ENCODE measurements around the gene PPP1R9B.

The PPP1R9B gene

GRCh38 chr17:50172936-50173334 lies 22.5 kb upstream of the PPP1R9B start:
- DNase-seq: no peak

DNA sequence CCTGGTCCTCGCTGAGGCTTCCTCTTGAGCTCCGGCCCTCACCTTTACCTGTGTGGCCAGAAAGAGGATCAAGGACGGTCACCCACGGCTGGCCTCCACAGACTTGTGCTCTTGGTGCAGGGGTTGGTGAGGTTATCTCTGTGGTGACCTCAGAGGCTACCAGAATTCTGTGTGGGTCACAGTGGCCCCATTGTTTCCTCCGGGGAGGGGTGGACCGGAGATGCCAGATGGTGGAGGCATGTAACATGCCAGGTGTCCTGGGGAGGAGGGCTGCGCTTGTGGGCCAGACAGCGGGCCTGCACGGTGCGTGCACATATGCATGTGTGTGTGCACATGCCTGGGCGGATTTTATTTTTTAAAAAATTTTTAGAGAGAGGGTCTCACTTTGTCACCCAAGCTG lies 21.7 kb upstream of the PPP1R9B start:
- DNase-seq: no peak

DNA sequence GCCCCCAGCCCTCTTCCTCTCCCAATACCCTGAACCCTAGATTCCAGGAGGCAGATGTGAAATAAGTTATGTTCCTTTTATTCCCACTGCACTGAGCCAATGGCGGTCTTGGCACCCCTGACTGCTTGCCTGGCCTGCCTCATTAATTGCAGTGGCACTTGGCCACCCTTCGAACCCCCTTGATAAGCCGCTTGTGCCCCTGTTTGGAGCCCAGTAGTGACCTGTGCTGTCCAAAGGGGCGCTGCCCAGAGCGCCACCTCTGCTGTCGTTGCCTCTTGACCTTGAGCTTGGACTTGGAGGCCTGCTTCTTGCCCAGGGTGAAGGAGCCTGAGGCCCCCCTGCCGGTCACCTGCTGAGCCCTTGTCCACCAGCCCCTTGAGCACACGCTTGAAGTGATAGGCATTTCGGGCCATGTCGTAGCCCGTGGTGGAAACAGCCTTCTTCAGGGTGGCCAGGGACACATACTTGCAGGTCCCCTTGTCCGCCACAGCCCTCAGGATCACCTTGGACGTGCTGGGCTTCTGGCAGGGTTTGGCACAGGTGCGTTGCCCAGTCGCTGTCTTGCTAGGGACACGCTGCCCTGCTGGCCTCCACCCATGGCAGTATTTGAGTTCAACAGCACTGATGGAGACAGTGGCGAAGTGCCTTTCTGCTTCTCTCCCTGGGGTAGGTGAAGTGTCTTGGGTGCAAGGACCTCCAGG lies 21.0 kb upstream of the PPP1R9B start:
- DNase-seq: no peak

- DNase-seq: no peak
These were observed 20.3 kb upstream of the PPP1R9B start for GRCh38 chr17:50170662-50171370.

- no peak for DNase-seq
These were observed 19.5 kb upstream of the PPP1R9B start for GRCh38 chr17:50169881-50170459.

- DNase-seq: peak; percentile 55
These were observed 18.8 kb upstream of the PPP1R9B start for GRCh38 chr17:50169121-50169764.

DNA sequence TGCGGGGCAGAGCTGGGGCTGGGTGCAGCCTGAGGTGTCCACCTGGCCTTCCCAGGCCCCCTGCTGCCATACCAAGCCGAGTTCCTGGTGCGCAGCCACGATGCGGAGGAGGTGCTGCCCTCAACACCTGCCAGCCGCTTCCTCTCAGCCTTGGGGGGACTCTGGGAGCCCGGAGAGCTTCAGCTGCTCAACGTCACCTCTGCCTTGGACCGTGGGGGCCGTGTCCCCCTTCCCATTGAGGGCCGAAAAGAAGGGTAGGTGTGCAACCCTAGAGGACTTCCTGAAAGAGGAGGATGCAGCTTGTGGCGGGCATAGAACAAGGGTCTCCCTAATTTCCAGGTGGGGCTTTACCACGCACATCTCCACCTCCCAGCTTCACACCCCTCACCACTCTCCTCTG lies 17.8 kb upstream of the PPP1R9B start:
- DNase-seq: peak; percentile 48

DNA sequence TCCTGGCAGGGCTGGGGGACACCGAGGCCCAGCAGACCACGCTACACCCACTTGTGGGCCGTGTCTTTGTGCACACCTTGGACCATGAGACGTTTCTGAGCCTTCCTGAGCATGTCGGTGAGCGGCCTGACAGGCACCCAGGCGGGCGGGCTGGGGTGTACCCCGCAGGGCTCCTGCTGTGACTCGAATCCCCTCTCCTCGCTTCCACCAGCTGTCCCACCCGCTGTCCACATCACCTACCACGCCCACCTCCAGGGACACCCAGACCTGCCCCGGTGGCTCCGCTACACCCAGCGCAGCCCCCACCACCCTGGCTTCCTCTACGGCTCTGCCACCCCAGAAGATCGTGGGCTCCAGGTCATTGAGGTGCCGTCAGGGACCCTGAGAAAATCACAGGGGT lies 16.9 kb upstream of the PPP1R9B start:
- DNase-seq: no peak

- DNase-seq: no peak
These were observed 16.2 kb upstream of the PPP1R9B start for GRCh38 chr17:50166518-50167181.

DNA sequence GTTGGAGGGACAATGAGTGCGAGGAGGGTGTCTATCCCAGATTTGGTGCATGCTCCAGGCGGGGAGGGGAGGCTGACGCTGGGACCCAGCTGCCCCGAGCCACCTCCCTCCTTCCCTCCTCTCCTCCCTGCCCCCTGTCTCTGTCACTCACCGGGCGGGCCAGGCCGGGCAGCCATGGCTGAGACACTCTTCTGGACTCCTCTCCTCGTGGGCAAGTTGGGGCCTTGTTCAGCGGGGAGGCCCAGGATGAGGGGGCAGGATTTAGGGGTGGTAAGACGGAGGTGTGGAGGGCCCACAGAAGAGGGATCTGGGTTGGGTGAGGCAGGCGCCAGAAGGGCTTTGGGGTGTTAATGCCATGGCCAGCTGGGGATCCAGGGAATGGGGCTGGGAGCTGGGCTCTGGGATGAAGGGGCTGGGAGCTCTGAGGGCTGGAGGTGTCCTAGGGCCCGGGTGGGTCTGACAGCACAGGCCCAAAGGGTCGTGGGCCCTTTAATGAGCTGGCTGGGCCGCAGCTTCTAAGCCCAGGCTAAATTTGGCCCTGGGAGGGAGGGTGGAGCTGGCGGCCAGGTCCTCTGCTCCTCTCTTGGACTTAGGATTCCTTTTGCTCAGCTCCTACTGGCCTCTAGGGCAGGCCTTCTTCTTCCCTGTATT lies 15.5 kb upstream of the PPP1R9B start, which contains the start of gene SGCA:
TSS of gene SGCA (plus strand) at position 139 of the 651 bp plus-strand sequence. CDS start at position 175, 36 bp downstream.
- DNase-seq: no peak

GRCh38 chr17:50165466-50165865 lies 15.0 kb upstream of the PPP1R9B start:
- no peak for DNase-seq

DNA sequence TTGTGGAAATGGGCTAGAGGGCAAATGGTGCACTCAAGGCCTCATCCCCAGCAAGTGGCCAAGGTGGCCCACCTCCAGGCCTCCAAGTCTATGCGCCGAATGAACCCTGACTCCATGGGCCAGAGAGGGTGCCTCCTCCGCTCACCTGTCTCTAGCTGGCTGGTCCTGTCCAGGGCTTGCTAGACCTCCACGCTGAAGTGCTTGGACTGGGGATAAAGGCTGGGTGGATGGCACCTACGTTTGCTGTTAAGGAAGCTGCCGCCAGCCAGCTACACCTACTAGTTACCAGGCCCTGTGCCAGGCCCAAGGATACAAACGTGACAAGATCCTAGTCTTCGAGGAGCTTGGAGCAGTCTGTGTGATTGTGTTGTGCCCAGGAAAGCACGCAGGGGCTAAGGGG lies 14.6 kb upstream of the PPP1R9B start:
- DNase-seq: no peak

- DNase-seq: no peak
These were observed 14.2 kb upstream of the PPP1R9B start for GRCh38 chr17:50164697-50164988.

DNA sequence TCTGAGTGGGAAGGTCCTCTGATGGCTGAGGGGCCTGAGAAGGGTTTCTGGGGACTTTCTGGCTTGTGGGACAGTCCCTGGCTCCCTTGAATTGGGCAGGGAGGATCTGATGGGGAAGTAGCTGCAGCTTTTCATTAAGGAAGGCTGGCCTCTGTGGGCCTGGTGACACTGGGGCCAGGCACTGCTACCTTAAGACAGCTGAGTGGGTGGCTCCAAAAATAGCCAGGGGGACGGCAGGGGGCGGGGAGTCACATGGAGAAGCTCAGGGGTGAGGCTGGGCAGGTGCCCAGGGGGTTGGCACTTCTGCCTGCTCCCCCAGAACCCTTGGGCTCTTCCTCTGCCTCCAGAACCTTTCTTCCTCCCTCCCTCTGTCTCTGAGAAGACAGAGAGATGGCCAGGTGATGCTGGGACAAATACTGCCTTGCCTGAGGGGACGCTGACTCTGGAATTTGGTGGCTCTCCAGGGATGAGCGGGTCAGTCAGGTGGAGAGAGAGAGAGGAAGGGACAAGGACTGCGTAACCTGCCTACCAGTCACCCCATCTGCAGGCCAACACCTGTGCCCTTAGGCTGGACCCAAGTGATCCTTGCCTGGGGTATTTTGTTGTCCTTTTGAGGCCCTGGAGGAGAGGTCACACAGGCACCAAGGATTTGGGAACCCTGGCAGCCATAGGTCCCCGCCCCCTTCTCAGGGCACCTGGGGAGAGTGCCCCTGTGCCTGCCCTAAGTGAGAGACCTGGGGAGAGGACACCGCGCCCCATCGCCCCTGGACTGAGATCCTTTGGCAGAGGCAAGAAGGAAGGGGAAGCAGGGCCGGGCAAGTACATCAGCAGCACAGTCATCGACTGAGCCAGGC lies 13.6 kb upstream of the PPP1R9B start:
- no peak for DNase-seq

- DNase-seq: no peak
These were observed 12.2 kb upstream of the PPP1R9B start for GRCh38 chr17:50162466-50163254.

- no peak for DNase-seq
These were observed 11.4 kb upstream of the PPP1R9B start for GRCh38 chr17:50161911-50162288.

DNA sequence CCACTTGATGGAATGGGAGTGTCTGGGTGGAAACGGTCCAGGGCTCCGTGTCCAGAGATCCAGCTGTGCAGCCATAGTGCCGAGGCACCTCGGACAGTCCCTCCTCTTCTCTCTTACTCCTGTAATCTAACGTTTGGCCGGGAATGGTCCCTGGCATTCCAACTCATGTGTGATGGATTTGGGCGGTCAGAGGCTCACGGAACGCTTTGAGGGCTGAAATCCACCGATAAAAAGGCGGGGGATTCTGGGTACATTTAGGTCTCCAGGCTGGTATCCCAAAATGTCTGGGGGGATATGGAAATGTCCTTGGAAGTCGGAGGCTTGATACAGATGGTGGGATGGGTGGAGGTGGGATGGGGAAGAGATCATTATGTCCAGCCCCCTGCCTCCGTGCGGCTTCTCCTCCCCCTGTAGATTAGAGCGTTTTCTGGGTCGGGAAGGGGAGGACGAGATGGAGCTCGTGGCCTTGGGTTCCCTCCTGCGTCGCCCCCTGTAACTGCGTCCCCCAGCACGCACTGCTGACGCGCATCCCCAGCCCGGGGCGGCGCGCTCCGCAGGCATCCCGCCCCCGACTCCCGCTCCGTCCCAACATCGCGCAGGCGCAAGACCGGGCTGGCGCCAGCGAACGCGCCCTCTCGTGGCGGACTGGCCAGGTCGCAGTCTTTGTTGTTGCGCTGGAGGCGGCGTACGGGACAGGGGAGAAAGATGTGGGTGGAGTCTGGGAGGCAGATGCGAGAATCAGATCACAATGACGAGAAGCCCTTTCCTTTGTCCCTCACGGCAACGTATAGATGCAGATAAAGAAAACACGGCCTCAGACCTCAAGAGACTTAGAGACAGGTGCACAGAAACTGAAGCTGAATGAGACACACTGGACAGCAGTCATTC lies 10.8 kb upstream of the PPP1R9B start:
- peak; percentile 90 for DNase-seq

DNA sequence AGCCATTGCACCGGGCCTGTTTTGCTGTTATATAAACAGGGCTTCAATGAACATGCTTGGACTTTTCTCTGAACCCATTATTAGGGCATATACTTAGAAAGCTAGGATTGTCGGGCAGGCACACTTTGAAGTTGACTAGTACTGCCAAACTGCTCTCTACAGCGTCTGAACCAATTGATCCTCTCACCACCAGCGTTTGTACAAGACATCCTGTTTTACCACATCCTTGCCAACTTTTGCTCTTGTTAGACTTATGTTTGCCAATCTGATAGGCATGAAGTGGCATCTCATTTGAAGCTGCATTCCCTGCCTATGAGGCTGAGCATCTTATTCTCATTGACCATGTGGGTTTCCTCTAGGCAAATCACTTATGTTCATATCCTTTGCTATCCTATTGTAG lies 7.4 kb upstream of the PPP1R9B start:
- no peak for DNase-seq

DNA sequence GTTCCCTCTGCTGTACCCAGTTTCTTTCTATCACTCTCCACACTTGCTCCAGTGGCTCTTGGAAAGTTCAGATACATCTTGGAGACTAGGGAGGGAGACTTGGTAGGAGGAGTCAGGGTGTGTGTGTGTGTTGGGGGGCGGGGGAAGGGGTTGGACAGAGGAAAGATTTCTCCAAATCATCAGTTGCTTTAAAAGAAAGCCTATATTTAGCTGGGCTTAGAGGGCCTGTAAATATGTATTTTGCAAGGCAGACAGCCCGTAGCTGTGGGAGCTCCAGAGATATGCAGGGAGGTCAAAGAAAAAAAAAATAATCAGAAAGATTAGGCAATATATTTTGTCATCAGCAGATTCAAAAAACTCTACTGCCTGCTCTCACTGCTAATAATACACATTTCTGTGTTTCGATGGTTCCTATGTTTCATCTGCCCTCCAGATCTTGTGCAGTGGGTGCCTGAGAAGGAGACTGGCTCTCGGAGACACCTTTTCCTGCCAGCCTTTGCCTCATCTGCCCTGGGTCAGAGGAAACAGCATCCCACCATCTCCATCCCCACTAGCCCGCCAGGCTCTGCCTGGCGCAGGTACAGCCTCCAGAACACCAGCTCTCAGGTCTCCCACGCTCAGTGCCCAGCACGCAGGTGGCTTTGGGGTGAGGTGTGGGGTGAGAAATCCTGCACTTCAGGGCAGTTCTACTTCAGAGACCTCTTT lies 4.8 kb upstream of the PPP1R9B start:
- DNase-seq: no peak

Measured in NCI-H146 (cell line).